H1 (cell line): Measurements from ENCODE around the gene FAM9C. TPM values are rescaled to one million over a fixed set of nuclear protein-coding genes. Genes with fewer than 3 reads are reported as not detected.

Source experiments
- CBX5 ChIP-seq: fragments of 300-800, 300-1000 bp; sonication (generic); IDR thresholded peaks from 2 replicates; pipeline ENCODE4 v1.7.1; 2016; ENCODE audit warnings: antibody characterized with exemption, low read length, low read depth
- CHD7 ChIP-seq: fragments of 300-600 bp; sonication (generic); IDR thresholded peaks from 2 replicates; pipeline ENCODE4 v1.7.1; 2012; ENCODE audit warnings: low read length, moderate library complexity, mild to moderate bottlenecking, inconsistent platforms; ENCODE audit not compliant: insufficient replicate concordance
- HDAC6 ChIP-seq: IDR thresholded peaks from one replicate; pipeline ENCODE4 v1.7.1; 2012; ENCODE audit warnings: low read depth, mild to moderate bottlenecking, inconsistent platforms, low read length, moderate library complexity
- NRF1 ChIP-seq: IDR thresholded peaks from 2 replicates; pipeline ENCODE4 v1.6.1; 2011; ENCODE audit warnings: mild to moderate bottlenecking, low read depth, low read length, improper control_type of control experiment
- RFX5 ChIP-seq: IDR thresholded peaks from 2 replicates; pipeline ENCODE4 v1.6.1; 2011; ENCODE audit warnings: low read depth, low read length, improper control_type of control experiment, borderline replicate concordance
- SIN3A ChIP-seq, 2 experiments: IDR thresholded peaks in 1 of 2; conservative IDR thresholded peaks in 1 of 2; 2 replicates each; pipeline ENCODE4 v1.6.1; 2011 to 2012; ENCODE audit warnings: low read length in 2 of 2, improper control_type of control experiment in 1 of 2, low read depth in 1 of 2, mild to moderate bottlenecking in 1 of 2
- USF2 ChIP-seq: IDR thresholded peaks from 2 replicates; pipeline ENCODE4 v1.6.1; 2011; ENCODE audit warnings: low read length, improper control_type of control experiment
- polyA plus RNA-seq, 7 experiments: library from polyadenylated mRNA; depleted of rRNA in 3 of 7; stranded (reverse) in 5 of 7; unstranded in 2 of 7; fragments of >200 nt in 5 of 7; fragments of 200-250 nt in 2 of 7; gene quantifications; 1 replicate in 5 of 7; 2 replicates in 1 of 7; 4 replicates in 1 of 7; pipeline versions ENCODE4 v1.2.1 to v1.2.3, GENCODE V29; 2011 to 2013; ENCODE audit warnings: missing spikeins in 2 of 7, mixed read lengths in 2 of 7
- total RNA-seq: library from RNA; stranded (reverse); fragmentation: NEBNext Ultra II Directional; extraction: Animal tissue kit (Norgen Biotek cat#: 25700); gene quantifications from 2 replicates; pipeline ENCODE4 v1.2.1, GENCODE V29; 2021

The FAM9C gene
- total and polyA plus RNA-seq, 2 of the 8 experiments (the other 6 are each of a cell fraction or from before 2014, with no cell fraction given), result not detected

GRCh38 chrX:13009273-13009672 lies 35.1 kb downstream of the FAM9C start (continued):
- TF ChIP-seq CHD7, result no peak
- no peak for TF ChIP-seq NRF1
- TF ChIP-seq HDAC6, result no peak
- TF ChIP-seq SIN3A (conservative IDR thresholded peaks at IDR 0.05 in 1 of 2, IDR thresholded peaks at IDR 0.05 in 1 of 2; ENCODE audit: low read depth in 1 of 2, low read length in 2 of 2), result no peak
- TF ChIP-seq CBX5, result no peak
- no peak for TF ChIP-seq RFX5
- no peak for TF ChIP-seq USF2
